OCI-LY7 (cell line): Measurements from ENCODE around the gene NPEPPS. TPM values are rescaled to one million over a fixed set of nuclear protein-coding genes. Genes with fewer than 3 reads are reported as not detected.

Experiments
- BruUV-seq: library from RNA; stranded (reverse); fragments of 400-500 nt; replicated peaks from 2 replicates; lab custom pipeline; 2021; lab: Mats Ljungman, UMichigan
- CTCF ChIA-PET: fragments of 300-600 bp; sonication (Branson Sonifier 250); formaldehyde crosslinking; loops from one replicate; lab custom pipeline; 2022; ENCODE audit warnings: antibody characterized with exemption; ENCODE audit not compliant: unreplicated experiment; lab: Charles Lee
- POLR2A ChIA-PET: fragments of 300-600 bp; sonication (Branson Sonifier 250); formaldehyde crosslinking; loops from one replicate; lab custom pipeline; 2022; ENCODE audit warnings: antibody characterized with exemption; lab: Charles Lee
- DNase-seq: peaks from one replicate; pipeline ENCODE4 v3.0.0-alpha.2; 2015; ENCODE audit warnings: low spot score
- H2AFZ ChIP-seq: fragments of 200-600 bp; sonication (generic), shearing (Covaris generic); 2 replicates; pipeline ENCODE4 v1.6.1; 2014; ENCODE audit warnings: mild to moderate bottlenecking, antibody characterized with exemption, low read length, moderate library complexity
- H3K27ac ChIP-seq: fragments of 200-600 bp; sonication (generic); 2 replicates; pipeline ENCODE4 v1.5.1; 2014; ENCODE audit warnings: mixed run types, low read depth, mild to moderate bottlenecking, moderate library complexity, low read length, inconsistent platforms; ENCODE audit not compliant: poor library complexity, severe bottlenecking
- H3K36me3 ChIP-seq: fragments of 200-600 bp; sonication (generic); 2 replicates; pipeline ENCODE4 v1.6.1; 2014; ENCODE audit warnings: mild to moderate bottlenecking, antibody characterized with exemption, low read length, moderate library complexity, mixed read lengths; ENCODE audit not compliant: insufficient read depth
- H3K4me1 ChIP-seq: fragments of 200-600 bp; sonication (generic); 2 replicates; pipeline ENCODE4 v1.5.1; 2014; ENCODE audit warnings: mild to moderate bottlenecking, low read length; ENCODE audit not compliant: insufficient read depth, poor library complexity, severe bottlenecking
- H3K4me2 ChIP-seq: fragments of 200-600 bp; sonication (generic); 2 replicates; pipeline ENCODE4 v1.6.1; 2014; ENCODE audit warnings: mild to moderate bottlenecking, low read length
- H3K4me3 ChIP-seq: fragments of 200-600 bp; sonication (generic); 2 replicates; pipeline ENCODE4 v1.5.1; 2014; ENCODE audit warnings: mild to moderate bottlenecking, low read depth, low read length; ENCODE audit not compliant: poor library complexity, severe bottlenecking
- H3K79me2 ChIP-seq: fragments of 200-600 bp; sonication (generic); 2 replicates; pipeline ENCODE4 v1.6.1; 2016; ENCODE audit warnings: low read depth, mild to moderate bottlenecking, low read length, moderate library complexity, mixed read lengths; ENCODE audit not compliant: insufficient read depth
- H3K9me2 ChIP-seq: fragments of 200-600 bp; sonication (generic); 2 replicates; pipeline ENCODE4 v1.6.1; 2016; ENCODE audit warnings: mild to moderate bottlenecking, low read length, mixed read lengths; ENCODE audit not compliant: insufficient read depth
- H3K9me3 ChIP-seq: fragments of 200-600 bp; sonication (generic); 2 replicates; pipeline ENCODE4 v1.6.1; 2014; ENCODE audit warnings: mild to moderate bottlenecking, mixed run types, low read length, mixed read lengths
- H4K20me1 ChIP-seq: fragments of 200-600 bp; sonication (generic); 2 replicates; pipeline ENCODE4 v1.6.1; 2014; ENCODE audit warnings: mild to moderate bottlenecking, antibody characterized with exemption, low read length, moderate library complexity, mixed read lengths; ENCODE audit not compliant: insufficient read depth
- CTCF ChIP-seq: fragments of 200-600 bp; sonication (generic); conservative IDR thresholded peaks from 2 replicates; pipeline ENCODE4 v1.5.1; 2014; ENCODE audit warnings: mild to moderate bottlenecking, antibody characterized with exemption, low read length, moderate library complexity, mixed read lengths
- EZH2phosphoT487 ChIP-seq: fragments of 200-600 bp; sonication (generic); IDR thresholded peaks from 2 replicates; pipeline ENCODE4 v1.6.1; 2018; ENCODE audit warnings: low read depth, borderline replicate concordance, mild to moderate bottlenecking, mixed run types, antibody characterized with exemption, low read length, moderate library complexity, mixed read lengths
- intact Hi-C: fragments of 100-400 bp; cut with micrococcal nuclease; formaldehyde crosslinking; loops from one replicate; pipeline ENCODE4 v1.10.0; 2022; ENCODE audit not compliant: unreplicated experiment
- total RNA-seq, 2 experiments: library from RNA; depleted of rRNA in 1 of 2; stranded (reverse); fragments of >200 nt in 1 of 2; shearing (Covaris generic) in 1 of 2; gene quantifications; 2 replicates each; pipeline ENCODE4 v1.2.3, GENCODE V29; 2014 to 2022

Gene NPEPPS
- total RNA-seq, 2 experiments from 2014 or later, result 46.8 to 111 TPM

- Histone ChIP-seq H3K36me3 (peaks cover 8% of the 10 kb centered on the region), H2AFZ (no peak overlapping the region), H3K9me3 (no peaks in the 10 kb centered on the region), H3K79me2 (no peaks in the 10 kb centered on the region), H3K27ac (no peak overlapping the region), H3K9me2 (no peaks in the 10 kb centered on the region), H3K4me2 (no peak overlapping the region), H3K4me3 (no peak overlapping the region), H4K20me1 (no peaks in the 10 kb centered on the region), H3K4me1 (peaks cover 23% of the 10 kb centered on the region)
- no peak for DNase-seq
- TF ChIP-seq CTCF (no peak), EZH2phosphoT487 (no peak)
- ChIA-PET CTCF (no interaction called here), POLR2A (interaction anchor here (0.7 kb wide), 1 partner anchor 341 kb away, joined by 5 read pairs; no protein-coding TSS in a partner anchor)
- intact Hi-C loops, result no loop called here
- BruUV-seq, result no TSS peak
Observed at GRCh38 chr17:47638903-47639302, 108.0 kb downstream of the NPEPPS start.

GRCh38 chr17:47640076-47640475, 109.2 kb downstream of the NPEPPS start:
- Histone ChIP-seq H3K9me2 (no peaks in the 10 kb centered on the region), H3K36me3 (peaks cover 8% of the 10 kb centered on the region), H3K79me2 (no peaks in the 10 kb centered on the region), H2AFZ (no peak overlapping the region), H4K20me1 (no peaks in the 10 kb centered on the region), H3K9me3 (no peaks in the 10 kb centered on the region), H3K4me3 (no peak overlapping the region), H3K4me2 (no peak overlapping the region), H3K4me1 (peaks cover 29% of the 10 kb centered on the region), H3K27ac (no peak overlapping the region)
- no TSS peak for BruUV-seq
- no peak for DNase-seq
- no peak for TF ChIP-seq CTCF
- intact Hi-C loops, result no loop called here
- ChIA-PET POLR2A (interaction anchor here (0.5 to 1.7 kb wide), 3 partner anchors 9 to 20 kb away, joined by 3 to 5 read pairs (median 4); no protein-coding TSS in a partner anchor), CTCF (no interaction called here)

- no peaks in the 10 kb centered on the region for H3K9me2 ChIP-seq
- H3K4me2 ChIP-seq, result no peak overlapping the region
- no peak overlapping the region for H2AFZ ChIP-seq
- H3K27ac ChIP-seq, result no peak overlapping the region
- no TSS peak for BruUV-seq
- H3K79me2 ChIP-seq, result no peaks in the 10 kb centered on the region
- H3K36me3 ChIP-seq, result peaks cover 8% of the 10 kb centered on the region
- no peaks in the 10 kb centered on the region for H4K20me1 ChIP-seq
- H3K9me3 ChIP-seq, result no peaks in the 10 kb centered on the region
- CTCF ChIA-PET, result no interaction called here
- intact Hi-C loops, result no loop called here
- H3K4me1 ChIP-seq, result peaks cover 29% of the 10 kb centered on the region
- TF ChIP-seq EZH2phosphoT487, result no peak
- TF ChIP-seq CTCF, result no peak
- no peak overlapping the region for H3K4me3 ChIP-seq
- no peak for DNase-seq
- POLR2A ChIA-PET, result no interaction called here
Observed at GRCh38 chr17:47641202-47641601, 110.3 kb downstream of the NPEPPS start.
